LNCAP (cell line): ENCODE data around the gene MYOM3.

Experiments
- TF ChIP-seq, protein P1 (sequence below): fragments of 450-650 bp; IDR thresholded peaks from 2 replicates; pipeline ENCODE4 v1.5.1; 2017; ENCODE audit warnings: mild to moderate bottlenecking

MYOM3 gene

DNA sequence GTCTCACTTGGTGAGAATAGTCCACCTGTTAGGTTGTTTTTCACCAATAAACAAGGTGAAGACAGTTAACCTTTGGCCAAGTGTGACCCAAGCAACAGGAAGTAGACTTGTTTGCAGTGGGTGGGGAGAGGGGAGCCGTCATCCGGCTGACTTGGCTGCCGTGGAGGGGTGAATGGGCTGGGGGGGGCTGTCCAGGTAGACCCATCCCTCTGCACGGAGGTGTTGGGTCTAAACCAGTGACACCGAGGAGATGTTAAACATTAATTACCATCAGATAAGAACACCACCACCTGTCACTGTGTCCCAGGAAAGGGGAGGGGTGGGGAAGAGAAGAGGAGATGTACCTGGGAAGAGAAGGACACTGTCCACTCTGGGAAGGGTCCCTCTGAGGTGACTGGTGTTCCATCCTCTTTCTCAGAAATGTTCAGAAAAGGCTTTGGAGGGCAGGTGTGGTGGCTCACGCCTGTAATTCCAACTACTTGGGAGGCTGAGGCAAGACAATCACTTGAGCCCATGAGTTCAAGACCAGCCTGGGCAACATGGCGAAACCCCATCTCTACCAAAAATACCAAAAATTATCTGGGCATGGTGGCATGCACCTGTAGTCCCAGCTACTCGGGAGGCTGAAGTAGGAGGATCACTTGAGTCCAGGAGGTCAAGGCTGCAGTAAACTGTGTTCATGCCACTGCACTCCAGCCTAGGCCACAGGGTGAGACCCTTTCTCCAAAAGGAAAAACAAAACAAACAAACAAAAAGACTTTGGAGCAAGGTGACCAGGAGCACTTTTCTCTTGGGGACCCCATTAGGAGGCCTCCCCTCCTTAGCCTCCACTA is 6.7 kb upstream of the MYOM3 start:
- TF ChIP-seq, protein P1, sequence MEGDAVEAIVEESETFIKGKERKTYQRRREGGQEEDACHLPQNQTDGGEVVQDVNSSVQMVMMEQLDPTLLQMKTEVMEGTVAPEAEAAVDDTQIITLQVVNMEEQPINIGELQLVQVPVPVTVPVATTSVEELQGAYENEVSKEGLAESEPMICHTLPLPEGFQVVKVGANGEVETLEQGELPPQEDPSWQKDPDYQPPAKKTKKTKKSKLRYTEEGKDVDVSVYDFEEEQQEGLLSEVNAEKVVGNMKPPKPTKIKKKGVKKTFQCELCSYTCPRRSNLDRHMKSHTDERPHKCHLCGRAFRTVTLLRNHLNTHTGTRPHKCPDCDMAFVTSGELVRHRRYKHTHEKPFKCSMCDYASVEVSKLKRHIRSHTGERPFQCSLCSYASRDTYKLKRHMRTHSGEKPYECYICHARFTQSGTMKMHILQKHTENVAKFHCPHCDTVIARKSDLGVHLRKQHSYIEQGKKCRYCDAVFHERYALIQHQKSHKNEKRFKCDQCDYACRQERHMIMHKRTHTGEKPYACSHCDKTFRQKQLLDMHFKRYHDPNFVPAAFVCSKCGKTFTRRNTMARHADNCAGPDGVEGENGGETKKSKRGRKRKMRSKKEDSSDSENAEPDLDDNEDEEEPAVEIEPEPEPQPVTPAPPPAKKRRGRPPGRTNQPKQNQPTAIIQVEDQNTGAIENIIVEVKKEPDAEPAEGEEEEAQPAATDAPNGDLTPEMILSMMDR, result no peak

DNA sequence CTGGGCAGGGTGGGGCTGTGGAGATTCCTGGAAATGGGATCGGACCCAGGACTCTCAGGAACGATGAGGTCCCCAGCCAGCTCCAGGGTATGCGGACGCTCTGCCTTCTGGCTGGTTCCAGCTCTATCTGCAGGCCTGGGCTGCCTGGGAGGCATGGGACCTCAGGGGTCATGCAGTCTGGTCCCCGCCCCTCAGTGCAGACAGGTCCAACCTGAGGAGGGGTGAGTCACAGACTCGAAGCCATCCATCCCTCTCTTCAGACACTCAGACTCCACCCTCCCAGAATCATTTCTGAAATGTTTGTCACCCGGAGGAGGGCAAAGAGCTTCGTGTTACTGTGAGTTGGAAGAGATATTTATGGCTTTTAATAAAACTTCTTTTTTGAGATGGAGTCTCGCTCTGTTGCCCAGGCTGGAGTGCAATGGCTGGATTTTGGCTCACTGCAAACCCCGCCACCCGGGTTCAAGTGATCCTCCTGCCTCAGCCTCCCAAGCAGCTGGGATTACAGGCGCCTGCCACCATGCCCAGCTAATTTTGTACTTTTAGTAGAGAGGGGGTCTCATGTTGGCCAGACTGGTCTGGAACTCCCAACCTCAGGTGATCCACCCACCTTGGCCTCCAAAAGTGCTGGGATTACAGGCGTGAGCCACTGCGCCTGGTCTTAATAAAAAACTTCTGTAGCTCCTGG is 5.9 kb upstream of the MYOM3 start:
- TF ChIP-seq, protein P1, result no peak

DNA sequence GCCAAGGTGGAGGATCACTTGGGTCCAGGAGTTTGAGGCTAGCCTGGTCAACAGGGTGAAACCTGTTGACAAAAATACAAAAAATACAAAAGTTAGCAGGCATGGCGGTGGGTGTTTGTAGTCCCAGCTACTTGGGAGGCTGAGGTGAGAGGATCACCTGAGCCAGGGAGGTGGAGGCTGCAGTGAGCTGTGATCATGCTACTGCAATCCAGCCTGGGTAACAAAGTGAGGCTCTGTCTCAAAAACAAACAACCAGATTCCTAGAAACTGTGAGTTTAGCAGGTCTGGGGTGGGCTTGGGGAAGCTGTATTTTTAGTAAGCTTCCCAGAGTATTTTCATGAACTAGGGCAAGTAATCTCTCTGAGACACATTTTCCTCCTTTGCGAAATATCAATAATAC is 5.2 kb upstream of the MYOM3 start:
- TF ChIP-seq, protein P1, result no peak

DNA sequence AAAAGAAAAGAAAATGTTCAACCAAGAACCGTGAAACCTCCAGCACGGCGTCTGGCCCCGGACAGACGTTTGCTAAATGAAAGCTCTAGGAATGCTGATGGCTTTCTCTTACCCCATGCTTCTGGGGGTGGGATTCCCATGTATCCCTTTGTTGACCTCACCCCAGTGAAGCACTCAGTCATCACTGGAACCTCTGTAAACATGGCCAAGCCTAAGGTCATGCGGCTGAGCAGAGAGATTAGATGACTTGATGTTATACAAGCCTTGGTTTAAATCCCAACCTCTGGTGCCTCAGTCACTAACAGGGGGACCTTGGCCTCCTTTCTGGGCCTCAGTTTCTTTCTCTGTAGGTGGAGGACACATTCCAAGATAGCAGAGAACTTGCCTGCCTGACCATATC is 2.8 kb upstream of the MYOM3 start:
- TF ChIP-seq, protein P1, result no peak

DNA sequence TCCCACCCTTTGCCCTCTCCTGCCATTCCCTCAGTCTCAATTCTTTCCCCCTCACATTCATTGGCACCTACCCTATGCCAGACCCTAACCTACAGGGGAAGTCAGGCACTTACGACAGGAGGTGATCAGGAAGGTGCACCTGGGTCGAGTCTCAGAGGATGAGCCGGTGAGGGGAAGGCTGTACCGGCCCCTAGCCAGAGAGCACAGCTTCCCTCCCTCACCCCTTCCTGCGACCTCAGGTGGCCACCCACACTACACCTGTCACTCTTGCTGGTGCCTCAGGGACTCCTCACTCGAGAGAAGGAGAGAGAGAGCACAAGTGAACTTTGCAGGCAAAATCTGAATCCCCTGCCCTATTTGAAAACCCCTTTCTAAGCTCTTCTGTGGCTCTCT is 1.7 kb upstream of the MYOM3 start:
- TF ChIP-seq, protein P1, result no peak

DNA sequence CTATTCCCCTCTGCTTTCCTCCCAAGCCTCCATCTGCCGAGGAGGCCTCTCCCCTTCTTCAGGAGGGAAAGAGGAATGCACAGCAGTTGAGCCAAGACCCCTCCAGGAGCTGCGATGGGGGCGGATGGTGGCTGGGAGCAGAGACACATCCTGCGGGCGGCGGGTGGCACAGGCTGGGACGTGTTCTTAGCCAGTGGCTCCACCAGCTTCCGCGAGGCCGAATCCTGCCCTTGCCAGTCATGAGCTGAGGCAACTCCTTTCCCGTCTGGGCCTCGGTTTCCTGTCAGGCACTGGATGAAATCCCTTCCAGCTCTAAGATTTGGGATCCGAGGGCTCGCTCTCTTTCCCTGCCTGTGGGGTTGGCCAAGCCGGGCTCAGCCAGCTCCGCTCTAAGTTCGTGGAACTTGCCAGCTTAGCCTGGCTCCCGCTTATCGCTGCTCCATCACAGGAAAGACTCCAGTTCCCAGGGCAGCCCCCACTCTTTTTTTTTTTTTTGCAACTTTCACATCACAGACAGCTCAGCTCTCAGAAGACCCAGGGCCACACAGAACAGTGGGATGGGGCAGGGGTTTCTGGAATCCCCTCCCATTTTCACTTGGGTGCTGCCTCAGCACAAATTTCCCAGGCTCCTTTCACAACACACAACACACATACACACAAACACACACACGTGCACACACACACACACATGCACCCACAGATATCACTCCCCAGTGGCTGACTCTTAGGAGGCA is 506 bp downstream of the MYOM3 start:
- TF ChIP-seq, protein P1, result no peak

DNA sequence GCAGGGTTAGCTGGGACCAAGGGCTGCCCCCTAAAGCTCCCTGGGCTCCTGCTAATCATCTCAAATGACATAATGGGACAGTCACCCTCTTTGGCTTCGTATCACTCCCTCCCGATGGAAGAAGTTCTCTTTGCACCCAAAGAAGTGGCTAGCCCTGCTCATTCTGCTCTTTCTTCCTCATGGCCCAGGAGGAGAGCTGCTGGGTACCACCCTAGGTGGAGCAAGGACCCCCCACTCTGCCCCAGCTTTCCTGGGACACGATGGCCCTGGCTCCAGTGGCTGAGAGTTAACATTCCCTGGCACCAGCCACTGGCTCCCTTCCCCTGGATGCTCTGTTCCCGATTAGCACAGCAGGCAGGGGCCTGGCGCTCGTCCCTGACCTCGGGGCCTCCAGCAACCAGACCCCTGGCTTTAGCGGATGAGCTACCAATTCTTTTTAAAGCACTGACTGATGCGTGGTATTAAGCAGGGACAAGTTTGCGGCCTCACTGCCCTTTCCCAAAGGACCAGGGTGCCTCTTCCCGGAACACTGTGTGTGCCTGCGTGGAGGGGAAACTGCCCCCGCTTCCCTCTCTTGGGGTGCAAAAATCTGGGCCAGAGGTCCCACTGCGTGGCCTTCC is 1.2 kb downstream of the MYOM3 start:
- TF ChIP-seq, protein P1, result no peak
